Measurements from ENCODE around the gene SLIT1.

SLIT1 gene

GRCh38 chr10:97200616-97201015 is 14.9 kb upstream of the SLIT1 start:
- no peak for DNase-seq (ENCODE audit: low read depth)

DNA sequence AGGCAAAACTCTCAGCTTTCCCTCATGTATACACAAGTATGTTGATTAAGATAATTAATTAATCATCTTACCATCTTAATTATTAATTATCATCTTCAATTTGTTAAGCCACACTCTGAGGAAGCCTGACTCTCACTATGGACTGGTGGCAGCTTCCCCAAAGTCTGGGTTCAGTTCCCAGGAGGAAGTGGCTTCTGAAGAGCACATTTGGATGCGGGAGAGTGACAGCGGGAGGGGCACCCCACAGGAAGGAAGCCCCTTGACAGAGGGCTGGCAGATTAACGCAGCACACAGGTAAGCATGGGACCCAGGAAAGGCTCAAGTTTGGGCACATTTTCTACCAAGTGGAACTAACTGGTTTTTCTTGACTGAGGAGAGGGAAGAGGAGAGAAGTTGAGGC is 13.4 kb upstream of the SLIT1 start:
- DNase-seq (ENCODE audit: low read depth) = no peak

DNA sequence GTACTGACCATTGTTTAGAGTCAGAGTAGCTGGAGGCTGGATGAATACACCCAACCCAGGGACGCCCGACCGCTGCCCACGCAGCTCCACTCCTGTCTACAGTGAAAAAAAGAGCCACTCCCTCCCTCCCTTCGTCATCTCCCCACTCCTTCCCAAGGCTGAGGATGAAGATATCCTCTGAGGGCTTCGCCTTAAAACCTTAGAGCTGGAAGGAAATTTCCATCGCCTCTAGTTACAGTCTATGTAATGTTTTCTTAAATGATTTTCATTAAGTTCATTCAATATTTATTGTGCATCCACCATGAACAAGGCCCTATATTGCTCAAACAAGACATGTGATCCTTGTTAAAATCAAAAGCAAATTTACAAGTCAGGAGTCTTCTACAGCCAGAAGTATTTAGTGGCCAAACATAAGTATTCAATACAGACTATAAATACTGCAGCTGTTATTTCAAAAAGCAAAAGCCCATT is 11.3 kb upstream of the SLIT1 start:
- no peak for DNase-seq (ENCODE audit: low read depth)

GRCh38 chr10:97196223-97197029 is 10.7 kb upstream of the SLIT1 start:
- no peak for DNase-seq (ENCODE audit: low read depth)

DNA sequence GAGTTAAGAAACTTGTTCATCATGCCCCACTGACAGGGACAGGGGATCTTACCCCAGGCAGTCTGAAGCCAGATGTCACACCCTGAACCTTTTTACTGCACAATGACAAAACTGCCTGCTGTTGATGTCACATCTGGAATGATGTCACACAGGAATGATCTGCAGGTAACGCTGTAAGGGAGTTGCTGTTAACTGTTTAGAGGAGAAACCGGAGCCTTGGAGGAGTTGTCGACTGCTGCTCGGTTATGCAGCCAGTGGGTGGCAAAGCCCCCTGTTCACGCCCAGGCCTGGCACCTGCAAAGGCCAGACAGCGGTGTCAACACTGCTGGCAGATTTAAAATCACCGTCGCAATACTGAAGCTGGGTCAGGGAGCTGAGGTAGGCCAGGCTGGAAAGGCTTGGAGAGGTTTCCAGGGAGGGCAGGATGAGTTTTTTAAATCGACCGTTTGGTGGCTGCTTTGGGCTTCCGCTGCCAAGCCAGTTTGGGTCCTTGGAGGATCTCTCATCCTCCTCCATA is 10.0 kb upstream of the SLIT1 start:
- DNase-seq (ENCODE audit: low read depth) = no peak

DNA sequence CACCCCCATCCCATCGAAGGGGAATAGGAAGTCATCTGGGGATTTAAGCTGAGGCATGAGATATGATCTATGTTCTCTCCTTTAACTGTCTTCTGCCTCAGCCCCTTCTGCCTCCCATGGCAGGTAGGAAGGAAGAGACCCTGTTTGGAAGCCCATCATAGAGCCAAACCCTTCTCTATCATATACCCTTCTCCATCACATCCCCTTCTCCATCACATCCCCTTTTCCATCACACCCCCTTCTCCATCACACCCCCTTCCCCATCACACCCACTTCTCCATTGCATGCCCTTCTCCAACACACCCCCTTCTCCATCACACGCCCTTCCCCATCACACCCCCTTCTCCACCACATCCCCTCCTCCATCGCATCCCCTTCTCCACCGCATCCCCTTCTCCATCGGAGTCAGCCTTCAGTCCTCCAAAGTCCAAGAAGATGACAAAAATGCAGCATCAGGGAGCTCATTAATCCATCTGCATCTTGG is 7.2 kb upstream of the SLIT1 start:
- no peak for DNase-seq (ENCODE audit: low read depth)

- no peak for DNase-seq (ENCODE audit: low read depth)
Observed at GRCh38 chr10:97190450-97190849, 4.7 kb upstream of the SLIT1 start.

DNA sequence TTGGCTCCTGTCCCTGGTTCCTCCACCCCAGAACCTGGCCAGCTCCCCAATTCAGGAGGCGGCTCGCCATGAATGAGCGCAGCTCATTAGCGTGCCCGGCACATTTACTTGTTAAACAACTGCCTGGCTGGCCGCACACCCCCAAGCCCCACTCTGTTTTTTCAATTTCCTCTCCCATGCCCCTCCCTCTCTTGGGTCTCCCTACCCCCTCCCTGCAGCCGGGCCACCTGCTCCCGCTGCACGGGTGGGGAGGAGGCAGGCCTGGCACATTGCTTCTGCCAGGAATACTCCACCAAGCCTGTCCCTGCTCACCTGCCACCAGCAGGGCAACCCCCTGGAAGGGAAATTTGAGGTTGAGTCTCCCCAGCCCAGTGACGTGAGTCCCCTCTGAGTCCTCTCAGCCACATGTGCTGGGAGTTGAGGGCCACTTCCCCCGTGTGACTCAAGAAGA is 2.5 kb upstream of the SLIT1 start:
- DNase-seq (ENCODE audit: low read depth) = no peak

GRCh38 chr10:97186911-97187310 is 1.2 kb upstream of the SLIT1 start:
- DNase-seq (ENCODE audit: low read depth) = no peak

- DNase-seq (ENCODE audit: low read depth) = no peak
Observed at GRCh38 chr10:97184971-97185325, 811 bp downstream of the SLIT1 start.

DNA sequence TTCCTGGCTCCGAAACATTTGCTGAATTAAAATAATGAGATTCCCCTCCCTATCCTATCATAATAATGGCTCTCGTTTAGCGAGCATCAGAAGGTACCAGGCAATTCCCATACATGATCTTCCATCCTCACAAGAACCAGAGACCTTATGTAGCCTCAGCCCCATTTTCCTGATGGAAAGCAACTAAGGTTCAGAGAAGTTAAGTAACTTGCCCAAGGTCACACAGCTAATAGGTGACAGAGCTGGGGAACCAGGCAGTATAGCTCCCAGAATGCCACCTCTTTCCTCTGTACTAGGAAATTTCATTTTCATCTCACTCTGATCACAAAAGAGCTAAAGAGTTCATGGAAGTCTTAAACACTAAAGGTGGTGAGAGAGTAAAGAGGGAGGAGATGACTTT is 2.4 kb downstream of the SLIT1 start:
- DNase-seq (ENCODE audit: low read depth) = no peak

- no peak for DNase-seq (ENCODE audit: low read depth)
Observed at GRCh38 chr10:97182288-97182990, 3.3 kb downstream of the SLIT1 start.

DNA sequence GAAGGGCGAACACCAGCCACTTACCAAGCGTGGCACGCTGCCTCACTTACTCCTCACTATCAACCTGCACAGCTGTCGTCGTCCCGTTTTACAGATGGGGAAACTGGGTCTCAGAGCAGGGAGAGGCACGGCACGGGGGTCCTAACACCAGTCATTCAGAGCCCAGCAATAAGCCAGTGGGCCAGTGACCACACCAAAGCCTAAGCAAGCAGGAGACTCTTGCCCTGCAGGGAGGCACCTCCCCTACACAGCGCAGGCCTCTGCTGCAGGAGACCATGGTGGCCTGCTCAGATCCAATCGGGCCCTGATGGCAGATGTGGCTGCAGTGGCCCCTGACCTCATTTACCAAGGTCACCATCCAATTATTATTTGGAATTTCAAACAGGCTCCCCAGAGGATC is 4.8 kb downstream of the SLIT1 start:
- no peak for DNase-seq (ENCODE audit: low read depth)

DNA sequence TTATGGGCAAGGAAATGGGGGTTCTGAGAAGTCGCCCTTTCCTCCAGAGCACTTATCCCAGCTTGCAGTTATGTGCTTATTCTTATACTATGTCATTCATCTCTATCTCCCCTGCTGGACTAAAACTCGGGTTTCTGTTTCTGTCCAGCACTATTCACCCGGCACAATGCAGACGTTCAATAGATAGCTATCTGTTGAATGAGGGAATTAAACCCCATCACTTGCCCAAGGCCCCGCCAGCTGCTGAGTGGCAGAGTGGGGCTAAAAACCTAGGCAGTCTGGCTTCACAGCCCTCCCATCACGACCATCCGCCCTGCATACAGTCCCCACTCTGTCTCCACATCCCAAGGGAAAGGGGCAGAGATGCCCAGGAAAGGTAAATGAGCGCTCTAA is 5.4 kb downstream of the SLIT1 start:
- no peak for DNase-seq (ENCODE audit: low read depth)

DNA sequence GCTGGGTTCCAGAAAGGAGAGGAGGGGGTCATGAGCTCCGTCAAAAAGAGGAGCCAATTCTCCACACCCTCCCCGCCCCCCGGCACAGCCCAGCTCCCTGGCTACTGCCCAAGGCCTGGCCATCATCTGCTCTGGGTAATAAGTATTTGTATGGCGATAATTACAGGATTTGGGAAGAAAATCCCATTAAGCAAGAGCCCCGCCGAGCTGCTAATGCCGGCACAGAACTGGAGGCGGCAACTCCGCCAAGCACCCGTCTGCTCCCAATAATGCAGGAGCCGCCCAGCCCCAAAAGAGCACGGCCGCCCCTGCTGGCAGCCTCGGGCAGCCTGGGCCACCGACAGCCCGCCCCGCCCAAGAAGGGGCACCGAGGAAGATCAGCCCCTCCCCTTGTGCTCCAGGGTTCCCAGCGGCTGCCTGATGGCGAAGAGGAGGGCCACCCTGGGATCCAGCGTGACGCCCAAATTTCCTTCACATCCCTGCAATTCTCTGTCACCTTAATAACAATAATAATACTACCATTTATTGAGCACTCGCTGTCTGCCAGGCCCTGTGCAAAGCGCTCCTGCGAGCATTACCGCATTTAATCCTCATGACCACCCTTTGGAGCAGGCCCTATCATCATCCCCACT is 5.9 kb downstream of the SLIT1 start:
- DNase-seq (ENCODE audit: low read depth) = no peak

- no peak for DNase-seq (ENCODE audit: low read depth)
Observed at GRCh38 chr10:97179311-97179710, 6.4 kb downstream of the SLIT1 start.

- no peak for DNase-seq (ENCODE audit: low read depth)
Observed at GRCh38 chr10:97178074-97178473, 7.7 kb downstream of the SLIT1 start.

DNA sequence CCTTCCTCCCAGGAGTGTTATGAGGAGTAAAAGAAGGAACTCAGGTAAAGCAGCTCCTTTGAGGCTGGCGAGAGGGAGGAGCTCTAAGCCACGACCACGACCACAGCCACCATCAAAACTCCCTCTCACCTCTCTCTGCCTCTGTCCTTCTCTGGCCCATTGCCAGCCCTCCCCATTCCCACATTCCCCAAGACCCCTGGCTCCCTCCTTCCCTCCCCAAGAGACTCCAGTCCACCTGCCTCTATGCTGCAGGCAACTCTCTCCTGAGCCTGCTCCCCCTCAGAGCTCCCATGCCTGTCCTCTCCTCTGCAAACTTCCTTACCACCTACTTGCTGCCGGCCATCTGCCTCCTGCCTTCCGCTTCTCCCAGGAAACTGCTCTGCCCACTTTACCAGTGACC is 9.5 kb downstream of the SLIT1 start:
- DNase-seq (ENCODE audit: low read depth) = no peak

- no peak for DNase-seq (ENCODE audit: low read depth)
Observed at GRCh38 chr10:97175586-97175985, 10.2 kb downstream of the SLIT1 start.

DNA sequence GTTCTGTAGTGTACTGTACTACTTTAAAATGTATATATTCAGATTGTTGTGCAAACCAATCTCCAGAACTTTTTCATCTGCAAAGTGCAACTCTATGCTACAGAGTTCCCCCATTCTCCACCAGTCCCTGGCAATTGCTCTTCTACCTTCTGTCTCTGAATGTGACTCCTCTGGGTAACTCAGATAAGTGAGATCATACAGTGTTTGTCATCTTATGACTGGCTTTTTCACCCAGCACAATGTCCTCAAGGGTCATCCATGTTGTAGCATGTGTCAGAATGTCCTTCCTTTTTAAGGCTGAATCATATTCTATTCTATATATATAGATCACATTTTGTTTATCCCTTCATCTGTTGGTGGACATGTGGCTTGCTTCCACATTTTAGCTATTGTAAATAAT is 10.8 kb downstream of the SLIT1 start:
- DNase-seq (ENCODE audit: low read depth) = no peak

- DNase-seq (ENCODE audit: low read depth) = no peak
Observed at GRCh38 chr10:97174276-97174775, 11.4 kb downstream of the SLIT1 start.

GRCh38 chr10:97173036-97173435 is 12.7 kb downstream of the SLIT1 start:
- DNase-seq (ENCODE audit: low read depth) = no peak

GRCh38 chr10:97171001-97171400 is 14.8 kb downstream of the SLIT1 start:
- no peak for DNase-seq (ENCODE audit: low read depth)
